Hepatocyte (in vitro differentiated cells): ENCODE results near the gene ZFP36L2.

Source experiments
- CTCF ChIP-seq: fragments of 200-600 bp; sonication (generic); IDR thresholded peaks from 2 replicates; pipeline ENCODE4 v1.5.1; 2016; ENCODE audit warnings: antibody characterized with exemption, mild to moderate bottlenecking; ENCODE audit not compliant: poor library complexity
- EZH2 ChIP-seq: fragments of 200-600 bp; sonication (generic); IDR thresholded peaks from 2 replicates; pipeline ENCODE4 v1.6.1; 2016; ENCODE audit warnings: antibody characterized with exemption, mild to moderate bottlenecking, borderline replicate concordance
- EZH2phosphoT487 ChIP-seq: fragments of 200-600 bp; sonication (generic); IDR thresholded peaks from one replicate; pipeline ENCODE4 v1.6.1; 2018; ENCODE audit warnings: antibody characterized with exemption, mild to moderate bottlenecking, low read depth, moderate library complexity; ENCODE audit not compliant: unreplicated experiment, severe bottlenecking

- TF ChIP-seq EZH2 (no peak), EZH2phosphoT487 (no peak), CTCF (no peak)
Measured at GRCh38 chr2:43183743-43184142, 42.7 kb downstream of the ZFP36L2 start.
